HepG2 (cell line): ENCODE results near the gene WNK4.

Source experiments
- BRCA1 ChIP-seq: sonication (generic); formaldehyde crosslinking; IDR thresholded peaks from 2 replicates; pipeline ENCODE4 v1.4.0; 2020; ENCODE audit warnings: missing genetic modification reagents
- RBFOX2 ChIP-seq: fragments of 200-400 bp; formaldehyde crosslinking; IDR thresholded peaks from 2 replicates; pipeline ENCODE4 v1.6.1; 2017; ENCODE audit warnings: low read depth, mild to moderate bottlenecking, low read length
- ZNF510 ChIP-seq: sonication (generic); formaldehyde crosslinking; IDR thresholded peaks from 2 replicates; pipeline ENCODE4 v1.4.0; 2020; ENCODE audit warnings: low read depth, mild to moderate bottlenecking, missing genetic modification reagents

GRCh38 chr17:42744283-42744805 lies 36.1 kb upstream of the WNK4 start:
- TF ChIP-seq RBFOX2 (no peak), ZNF510 (CRISPR knock-in tag) (no peak), BRCA1 (no peak)
